Non-pigmented ciliary epithelial cell (primary cell): ENCODE measurements around the gene OR5H2.

Experiments used
- DNase-seq: peaks from one replicate; pipeline ENCODE4 v3.0.0-alpha.2; 2010; ENCODE audit warnings: low read depth

OR5H2 gene

GRCh38 chr3:98331329-98331728 is 49.0 kb downstream of the OR5H2 start:
- DNase-seq: no peak
